ENCODE data around the gene ZNF768.

ZNF768 gene

DNA sequence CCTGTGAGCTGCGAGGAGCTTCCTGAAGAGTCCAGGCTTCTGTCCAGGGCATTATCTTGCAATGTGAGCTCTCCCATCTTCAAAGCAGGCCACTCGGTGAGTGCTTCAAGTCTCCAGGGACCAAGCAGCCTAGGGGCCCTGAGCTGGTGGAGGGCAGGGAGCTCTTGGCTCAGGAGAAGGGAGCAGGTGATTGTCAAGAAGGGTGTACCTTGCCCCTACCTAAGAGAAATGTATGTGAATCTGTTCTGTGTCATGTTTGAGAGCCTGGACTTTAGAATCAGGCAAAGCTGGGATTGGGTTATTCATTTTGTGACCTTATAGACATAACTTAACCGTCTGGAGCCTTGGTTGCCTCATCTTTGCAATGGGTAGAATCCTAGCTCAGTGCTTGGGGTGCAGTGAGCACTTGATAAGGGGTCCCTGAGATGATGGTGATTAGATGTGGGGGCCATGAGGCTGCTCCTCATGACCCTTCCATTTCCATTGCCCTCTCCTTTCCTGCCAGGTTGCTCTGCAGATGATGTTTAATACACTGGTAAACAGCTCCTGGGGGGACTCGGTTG lies 15.9 kb downstream of the ZNF768 start:
- H3K27ac ChIP-seq, result no peak overlapping the region
- POLR2A ChIA-PET (ENCODE audit: low non-redundant PET), result no interaction called here
- TF ChIP-seq, protein P1, sequence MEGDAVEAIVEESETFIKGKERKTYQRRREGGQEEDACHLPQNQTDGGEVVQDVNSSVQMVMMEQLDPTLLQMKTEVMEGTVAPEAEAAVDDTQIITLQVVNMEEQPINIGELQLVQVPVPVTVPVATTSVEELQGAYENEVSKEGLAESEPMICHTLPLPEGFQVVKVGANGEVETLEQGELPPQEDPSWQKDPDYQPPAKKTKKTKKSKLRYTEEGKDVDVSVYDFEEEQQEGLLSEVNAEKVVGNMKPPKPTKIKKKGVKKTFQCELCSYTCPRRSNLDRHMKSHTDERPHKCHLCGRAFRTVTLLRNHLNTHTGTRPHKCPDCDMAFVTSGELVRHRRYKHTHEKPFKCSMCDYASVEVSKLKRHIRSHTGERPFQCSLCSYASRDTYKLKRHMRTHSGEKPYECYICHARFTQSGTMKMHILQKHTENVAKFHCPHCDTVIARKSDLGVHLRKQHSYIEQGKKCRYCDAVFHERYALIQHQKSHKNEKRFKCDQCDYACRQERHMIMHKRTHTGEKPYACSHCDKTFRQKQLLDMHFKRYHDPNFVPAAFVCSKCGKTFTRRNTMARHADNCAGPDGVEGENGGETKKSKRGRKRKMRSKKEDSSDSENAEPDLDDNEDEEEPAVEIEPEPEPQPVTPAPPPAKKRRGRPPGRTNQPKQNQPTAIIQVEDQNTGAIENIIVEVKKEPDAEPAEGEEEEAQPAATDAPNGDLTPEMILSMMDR (conservative IDR thresholded peaks at IDR 0.05; ENCODE audit: low read depth), result no peak
- DNase-seq (ENCODE audit: low spot score), result no peak
- CTCF ChIA-PET, result interaction anchor here (0.7 kb wide), 1 partner anchor 8 kb away, joined by 3 read pairs; no protein-coding TSS in a partner anchor

DNA sequence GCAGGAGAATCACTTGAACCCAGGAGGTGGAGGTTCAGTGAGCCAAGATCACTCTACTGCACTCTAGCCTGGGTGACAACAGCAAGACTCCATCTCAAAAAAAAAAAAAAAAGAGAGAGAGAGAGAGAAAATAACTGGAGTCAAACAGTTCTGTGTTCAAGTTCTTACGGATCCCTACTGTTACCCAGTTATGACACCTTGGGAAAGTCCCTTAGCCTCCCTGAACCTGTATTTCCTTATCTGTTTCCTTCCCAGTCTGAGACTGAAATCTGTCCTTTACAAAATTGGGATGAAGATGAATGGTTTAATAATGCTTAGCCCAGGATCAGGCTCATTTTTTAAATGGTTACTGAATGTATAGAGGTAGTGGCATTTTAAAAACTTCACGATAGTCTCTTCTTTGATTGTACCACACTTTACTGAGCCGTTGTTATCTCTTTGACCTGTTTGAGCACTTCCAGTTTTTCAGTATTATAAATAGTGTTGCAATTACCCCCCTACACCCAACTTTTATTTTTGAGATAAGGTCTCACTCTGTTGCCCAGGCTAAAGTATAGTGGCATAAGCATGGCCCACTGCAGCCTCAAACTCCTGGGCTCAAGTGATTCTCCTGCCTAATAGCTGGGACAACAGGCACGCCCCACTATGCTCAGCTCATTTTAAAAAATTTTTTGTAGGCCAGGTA lies 17.1 kb downstream of the ZNF768 start:
- CTCF ChIA-PET, result no interaction called here
- no peak overlapping the region for H3K27ac ChIP-seq
- TF ChIP-seq, protein P1 (conservative IDR thresholded peaks at IDR 0.05; ENCODE audit: low read depth), result no peak
- no peak for DNase-seq (ENCODE audit: low spot score)
- POLR2A ChIA-PET (ENCODE audit: low non-redundant PET), result no interaction called here

DNA sequence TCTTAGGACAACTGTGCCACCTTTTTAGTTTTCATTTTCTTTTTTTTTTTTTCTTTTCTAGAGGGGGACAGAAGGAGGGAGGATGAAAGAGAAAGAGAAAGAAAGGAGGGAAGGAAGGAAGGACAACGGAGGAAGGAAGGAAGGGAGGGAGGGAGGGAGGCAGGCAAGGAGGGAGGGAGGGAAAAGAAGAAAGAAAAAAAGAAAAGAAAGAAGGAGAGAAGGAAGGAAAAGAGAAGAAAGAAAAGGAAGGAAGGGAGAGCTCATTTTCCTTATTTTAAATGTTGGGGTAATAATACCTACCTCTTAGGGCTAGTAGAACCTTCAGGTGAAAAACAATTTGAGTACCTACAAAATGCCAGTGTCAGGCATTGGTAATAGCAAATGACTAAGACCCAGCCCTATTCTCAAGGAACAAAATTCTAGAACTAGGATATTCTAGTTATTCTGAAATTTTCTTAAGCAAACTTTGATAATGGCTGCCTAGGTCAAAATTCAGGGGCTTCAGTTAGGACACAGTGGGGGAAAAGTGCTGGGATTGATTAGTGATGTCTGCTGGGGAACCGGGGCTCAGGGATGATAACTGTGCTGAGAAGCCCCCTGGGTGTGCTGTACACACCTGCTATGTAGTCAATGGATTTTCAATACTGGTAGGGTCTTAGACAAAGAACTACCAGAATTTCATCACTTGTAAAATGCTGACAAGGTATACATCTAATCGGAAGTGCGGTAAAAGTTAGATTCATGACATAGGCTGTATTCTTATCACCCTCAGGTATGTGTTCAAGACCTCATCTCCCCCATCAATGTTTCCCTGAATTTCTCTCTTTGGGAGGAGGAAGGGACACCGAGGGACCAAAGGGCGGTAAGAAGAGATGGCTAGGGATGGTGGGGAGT lies 22.7 kb downstream of the ZNF768 start:
- no peak for DNase-seq (ENCODE audit: low spot score)
- TF ChIP-seq, protein P1 (conservative IDR thresholded peaks at IDR 0.05; ENCODE audit: low read depth), result no peak
- no peak overlapping the region for H3K27ac ChIP-seq
- CTCF ChIA-PET, result no interaction called here
- POLR2A ChIA-PET (ENCODE audit: low non-redundant PET), result no interaction called here

DNA sequence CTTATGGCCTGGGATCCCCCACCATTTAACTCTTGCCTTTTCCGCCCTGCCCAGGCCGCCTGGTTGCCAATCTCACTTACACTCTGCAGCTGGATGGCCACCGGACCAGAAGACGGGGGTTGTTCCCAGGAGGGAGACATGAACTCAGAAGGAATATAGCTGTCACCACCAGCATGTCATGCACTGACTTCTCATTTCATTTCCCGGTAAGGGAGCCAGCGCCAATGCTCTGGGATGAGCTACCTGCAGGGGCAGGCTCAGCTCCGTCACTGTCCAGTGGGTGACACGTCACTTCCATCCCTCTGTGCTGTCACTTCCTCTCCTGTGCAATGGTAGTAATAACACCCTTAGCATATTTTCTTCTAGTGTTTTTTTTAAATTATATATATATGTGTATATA lies 27.1 kb downstream of the ZNF768 start:
- H3K27ac ChIP-seq, result no peak overlapping the region
- DNase-seq (ENCODE audit: low spot score), result no peak
- ChIA-PET CTCF (interaction anchor here (0.5 kb wide), 1 partner anchor 1505 kb away, joined by 6 read pairs; no protein-coding TSS in a partner anchor), POLR2A (ENCODE audit: low non-redundant PET) (interaction anchor here (0.5 kb wide), 1 partner anchor 22 kb away, joined by 3 read pairs; no protein-coding TSS in a partner anchor)
- TF ChIP-seq, protein P1 (conservative IDR thresholded peaks at IDR 0.05; ENCODE audit: low read depth), result no peak

DNA sequence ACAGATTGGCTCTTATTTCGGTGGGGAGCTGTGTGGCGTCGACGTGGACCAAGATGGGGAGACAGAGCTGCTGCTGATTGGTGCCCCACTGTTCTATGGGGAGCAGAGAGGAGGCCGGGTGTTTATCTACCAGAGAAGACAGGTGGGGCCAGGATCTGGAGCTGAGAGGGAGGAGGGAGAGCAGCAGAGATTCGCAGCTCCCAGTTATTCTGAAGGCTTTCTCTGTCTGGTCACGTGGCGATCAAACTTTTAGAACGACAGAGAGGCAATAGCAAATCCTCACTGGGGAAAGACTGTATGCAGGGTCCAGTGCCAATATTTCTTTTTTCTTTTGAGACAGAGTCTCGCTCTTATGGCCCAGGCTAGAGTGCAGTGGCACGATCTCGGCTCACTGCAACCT lies 31.7 kb downstream of the ZNF768 start:
- ChIA-PET POLR2A (ENCODE audit: low non-redundant PET) (no interaction called here), CTCF (no interaction called here)
- H3K27ac ChIP-seq, result no peak overlapping the region
- DNase-seq (ENCODE audit: low spot score), result no peak
- TF ChIP-seq, protein P1 (conservative IDR thresholded peaks at IDR 0.05; ENCODE audit: low read depth), result no peak

DNA sequence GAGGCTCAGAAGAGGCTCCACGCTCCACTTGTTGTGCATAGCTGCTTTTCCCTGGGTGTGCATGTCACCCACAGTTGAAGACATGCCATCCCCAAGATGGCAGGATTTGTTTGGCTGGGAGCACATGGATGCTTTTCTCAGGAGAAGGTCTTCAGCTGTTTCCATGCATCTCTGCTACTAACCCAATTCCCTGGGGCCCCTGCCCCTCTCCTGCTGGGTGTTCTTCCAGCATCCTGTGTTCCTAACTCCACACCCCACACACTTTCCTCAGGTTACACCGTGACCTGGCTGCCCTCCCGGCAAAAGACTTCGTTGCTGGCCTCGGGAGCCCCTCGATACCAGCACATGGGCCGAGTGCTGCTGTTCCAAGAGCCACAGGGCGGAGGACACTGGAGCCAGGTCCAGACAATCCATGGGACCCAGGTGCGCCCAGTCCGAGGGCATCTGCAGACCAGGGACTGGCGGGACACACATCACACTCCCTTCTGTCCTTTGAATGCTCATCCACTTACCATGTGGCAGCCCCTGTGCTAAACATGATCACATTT lies 32.4 kb downstream of the ZNF768 start:
- CTCF ChIA-PET, result no interaction called here
- POLR2A ChIA-PET (ENCODE audit: low non-redundant PET), result interaction anchor here (0.7 kb wide), 1 partner anchor 74 kb away, joined by 5 read pairs; no protein-coding TSS in a partner anchor
- H3K27ac ChIP-seq, result no peak overlapping the region
- no peak for DNase-seq (ENCODE audit: low spot score)
- TF ChIP-seq, protein P1 (conservative IDR thresholded peaks at IDR 0.05; ENCODE audit: low read depth), result no peak

Data from RWPE1 (cell line).